ENCODE results near the gene NAV2.
"Not testable (repeated sequence)": the region's sequence is repeated elsewhere in the genome, so short reads cannot be mapped to it uniquely, and the experiment has no call there.

The NAV2 gene

GRCh38 chr11:19958204-19958603 is 245.6 kb downstream of the NAV2 start:
- no peak for DNase-seq

GRCh38 chr11:19959210-19959609 is 246.6 kb downstream of the NAV2 start:
- DNase-seq, result no peak

GRCh38 chr11:19959648-19960059 is 247.0 kb downstream of the NAV2 start:
- no peak for DNase-seq

GRCh38 chr11:19960410-19960809 is 247.8 kb downstream of the NAV2 start:
- not testable (repeated sequence) for DNase-seq

GRCh38 chr11:19961225-19961624 is 248.6 kb downstream of the NAV2 start:
- no peak for DNase-seq

GRCh38 chr11:19962053-19962800 is 249.6 kb downstream of the NAV2 start:
- DNase-seq, result no peak

GRCh38 chr11:19962801-19963175 is 250.2 kb downstream of the NAV2 start:
- DNase-seq, result no peak

GRCh38 chr11:19963697-19964387 is 251.2 kb downstream of the NAV2 start:
- DNase-seq, result no peak

GRCh38 chr11:19966441-19966840 is 253.8 kb downstream of the NAV2 start:
- DNase-seq, result no peak

- no peak for DNase-seq
Observed at GRCh38 chr11:19966927-19967326, 254.3 kb downstream of the NAV2 start.

- DNase-seq, result no peak
Observed at GRCh38 chr11:19967787-19968186, 255.2 kb downstream of the NAV2 start.

- DNase-seq, result no peak
Observed at GRCh38 chr11:19968860-19969259, 256.2 kb downstream of the NAV2 start.

GRCh38 chr11:19970944-19971343 is 258.3 kb downstream of the NAV2 start:
- no peak for DNase-seq

GRCh38 chr11:19972091-19972490 is 259.5 kb downstream of the NAV2 start:
- no peak for DNase-seq

GRCh38 chr11:19972651-19973050 is 260.0 kb downstream of the NAV2 start:
- DNase-seq, result no peak

GRCh38 chr11:19973136-19973635 is 260.5 kb downstream of the NAV2 start:
- no peak for DNase-seq

GRCh38 chr11:19974886-19975285 is 262.2 kb downstream of the NAV2 start:
- DNase-seq, result no peak

- no peak for DNase-seq
Observed at GRCh38 chr11:19975414-19975990, 262.9 kb downstream of the NAV2 start.

GRCh38 chr11:19976281-19976941 is 263.8 kb downstream of the NAV2 start:
- DNase-seq, result no peak

- no peak for DNase-seq
Observed at GRCh38 chr11:19977941-19978340, 265.3 kb downstream of the NAV2 start.

- no peak for DNase-seq
Observed at GRCh38 chr11:19978668-19979518, 266.3 kb downstream of the NAV2 start.

- no peak for DNase-seq
Observed at GRCh38 chr11:19979519-19979845, 266.8 kb downstream of the NAV2 start.

- no peak for DNase-seq
Observed at GRCh38 chr11:19980388-19980787, 267.8 kb downstream of the NAV2 start.

Data from NCI-H1930 (cell line).